ENCODE results near the gene ITGB3BP. TPM values are rescaled to one million over a fixed set of nuclear protein-coding genes. Genes with fewer than 3 reads are reported as not detected.

Gene ITGB3BP
- total RNA-seq, 2 donors from 2014 or later: 41.5 to 62.7 TPM

GRCh38 chr1:63466759-63467158 lies 56.3 kb downstream of the ITGB3BP start:
- DNase-seq: peak; percentile 55
- H3K4me1 Mint-ChIP-seq: no peaks in the 10 kb centered on the region

DNA sequence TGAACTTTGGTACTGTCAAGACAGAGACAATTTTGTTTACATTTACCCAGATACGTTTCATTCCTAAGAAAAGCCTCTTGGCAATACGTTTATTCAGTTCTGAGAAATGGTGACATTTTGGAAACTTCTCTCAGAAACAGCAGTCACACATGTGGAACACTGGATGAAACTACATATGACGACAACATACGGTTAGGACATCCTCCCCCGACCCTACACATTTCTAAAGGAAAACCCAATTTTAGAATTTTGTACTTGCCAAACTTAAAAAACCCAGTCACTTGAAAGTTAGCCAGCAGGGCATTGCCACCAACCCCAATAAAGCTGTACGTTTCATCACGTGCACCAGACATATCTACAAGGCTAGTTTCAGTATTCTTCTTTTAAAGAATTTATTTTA lies 56.8 kb downstream of the ITGB3BP start:
- Histone ChIP-seq H3K4me3 (ENCODE audit: low read length) (no peak overlapping the region), H3K9me3 (ENCODE audit: control insufficient read depth, low read length) (peaks cover 33% of the 10 kb centered on the region), H3K4me1 (ENCODE audit: control insufficient read depth, insufficient read depth, low read length) (no peaks in the 10 kb centered on the region), H3K27ac (ENCODE audit: low read depth, low read length) (no peak overlapping the region), H3K36me3 (ENCODE audit: control insufficient read depth, insufficient read depth, low read length) (peaks cover 6% of the 10 kb centered on the region), H3K27me3 (ENCODE audit: control insufficient read depth, insufficient read depth, low read length, poor library complexity, severe bottlenecking) (no peaks in the 10 kb centered on the region), H3K9ac (ENCODE audit: extremely low read depth, low read length, poor library complexity, severe bottlenecking) (no peak overlapping the region)
- DNase-seq: no peak
- Mint-ChIP-seq H3K9me3 (peaks cover 32% of the 10 kb centered on the region), H3K27me3 (ENCODE audit: insufficient read depth) (no peaks in the 10 kb centered on the region), H3K4me1 (no peaks in the 10 kb centered on the region), H3K27ac (no peak overlapping the region), H3K36me3 (ENCODE audit: low read depth) (peaks cover 36% of the 10 kb centered on the region), H3K4me3 (no peak overlapping the region)
- 91 to 92% methylated on average over 6 to 7 of the region's 7 CpGs for WGBS, 2 experiments (ENCODE audit: insufficient coverage in 1 of 2, insufficient read length in 1 of 2)
- no peak for TF ChIP-seq CTCF (conservative IDR thresholded peaks at IDR 0.05)

More at GRCh38 chr1:63466759-63467158, 56.3 kb downstream of the ITGB3BP start:
- Mint-ChIP-seq H3K9me3 (peaks cover 32% of the 10 kb centered on the region), H3K27ac (no peak overlapping the region), H3K36me3 (ENCODE audit: low read depth) (peaks cover 34% of the 10 kb centered on the region), H3K4me3 (no peak overlapping the region), H3K27me3 (ENCODE audit: insufficient read depth) (no peaks in the 10 kb centered on the region)
- Histone ChIP-seq H3K4me1 (ENCODE audit: control insufficient read depth, insufficient read depth, low read length) (no peaks in the 10 kb centered on the region), H3K36me3 (ENCODE audit: control insufficient read depth, insufficient read depth, low read length) (peaks cover 5% of the 10 kb centered on the region), H3K9me3 (ENCODE audit: control insufficient read depth, low read length) (peaks cover 32% of the 10 kb centered on the region), H3K4me3 (ENCODE audit: low read length) (no peak overlapping the region), H3K27ac (ENCODE audit: low read depth, low read length) (no peak overlapping the region), H3K9ac (ENCODE audit: extremely low read depth, low read length, poor library complexity, severe bottlenecking) (no peak overlapping the region), H3K27me3 (ENCODE audit: control insufficient read depth, insufficient read depth, low read length, poor library complexity, severe bottlenecking) (no peaks in the 10 kb centered on the region)
- peak; percentile 64 for TF ChIP-seq CTCF (conservative IDR thresholded peaks at IDR 0.05)
- WGBS, 2 experiments (ENCODE audit: insufficient coverage in 1 of 2, insufficient read length in 1 of 2): 83% methylated on average over 3 of the region's 3 CpGs; no CpG with 5 or more reads in 1 of the 2 experiments

DNA sequence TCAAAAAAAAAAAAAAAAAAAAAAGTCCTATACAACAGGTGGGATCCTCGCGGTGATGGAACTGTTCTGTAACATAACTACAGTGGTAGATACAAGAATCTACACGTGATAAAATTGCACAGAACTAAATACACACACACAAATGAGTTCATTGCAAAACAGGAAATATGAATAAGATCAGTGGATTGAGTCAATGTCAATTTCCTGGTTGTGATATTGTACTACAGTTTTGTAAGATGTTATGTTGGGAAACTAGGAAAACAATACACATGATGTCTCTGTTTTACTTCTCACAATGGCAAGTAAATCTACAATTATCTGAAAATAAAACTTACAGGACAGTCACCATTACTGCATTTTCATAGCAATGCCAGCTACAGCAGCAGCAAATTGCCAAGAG lies 59.8 kb downstream of the ITGB3BP start:
- Mint-ChIP-seq H3K4me3 (no peak overlapping the region), H3K9me3 (peaks cover 14% of the 10 kb centered on the region), H3K27ac (no peak overlapping the region), H3K4me1 (no peaks in the 10 kb centered on the region), H3K36me3 (ENCODE audit: low read depth) (peaks cover 25% of the 10 kb centered on the region), H3K27me3 (ENCODE audit: insufficient read depth) (no peaks in the 10 kb centered on the region)
- WGBS, 2 experiments (ENCODE audit: insufficient coverage in 1 of 2, insufficient read length in 1 of 2): 96% methylated on average over 3 of the region's 3 CpGs; no CpG with 5 or more reads in 1 of the 2 experiments
- no peak for DNase-seq
- Histone ChIP-seq H3K4me3 (ENCODE audit: low read length) (no peak overlapping the region), H3K27me3 (ENCODE audit: control insufficient read depth, insufficient read depth, low read length, poor library complexity, severe bottlenecking) (no peaks in the 10 kb centered on the region), H3K4me1 (ENCODE audit: control insufficient read depth, insufficient read depth, low read length) (no peaks in the 10 kb centered on the region), H3K9me3 (ENCODE audit: control insufficient read depth, low read length) (peaks cover 16% of the 10 kb centered on the region), H3K27ac (ENCODE audit: low read depth, low read length) (no peak overlapping the region), H3K36me3 (ENCODE audit: control insufficient read depth, insufficient read depth, low read length) (peaks cover 6% of the 10 kb centered on the region), H3K9ac (ENCODE audit: extremely low read depth, low read length, poor library complexity, severe bottlenecking) (no peak overlapping the region)
- no peak for TF ChIP-seq CTCF (conservative IDR thresholded peaks at IDR 0.05)

Measured in endodermal cell (in vitro differentiated cells).